Measurements from ENCODE around the gene RAB37. TPM values are rescaled to one million over a fixed set of nuclear protein-coding genes. Genes with fewer than 3 reads are reported as not detected.

The RAB37 gene
- total and polyA plus RNA-seq, 2 of the 13 experiments (the other 11 are each of a cell fraction or from before 2014, with no cell fraction given) = 0.91 to 3.7 TPM

GRCh38 chr17:74775409-74776043 lies 38.5 kb downstream of the RAB37 start (continued):
- TF ChIP-seq ZNF770 (CRISPR knock-in tag; IDR thresholded peaks at IDR 0.05) = no peak
- TF ChIP-seq CREB1 (IDR thresholded peaks at IDR 0.05) = no peak
- TF ChIP-seq CREB1 (CRISPR knock-in tag; IDR thresholded peaks at IDR 0.05) = 0 out of 2 replicates have a peak, but pooled peaks have one; percentile 11
- TF ChIP-seq FIP1L1 (IDR thresholded peaks at IDR 0.05; ENCODE audit: borderline replicate concordance, insufficient read depth, low read depth, low read length) = no peak
- TF ChIP-seq GMEB1 (CRISPR knock-in tag; IDR thresholded peaks at IDR 0.05; ENCODE audit: borderline replicate concordance) = no peak
- TF ChIP-seq IKZF4 (CRISPR knock-in tag; IDR thresholded peaks at IDR 0.05; ENCODE audit: borderline replicate concordance, low read depth, not compliant biosample characterization) = no peak
- TF ChIP-seq SMARCC2 (IDR thresholded peaks at IDR 0.05) = no peak
- no peak for TF ChIP-seq HMG20B (CRISPR knock-in tag; conservative IDR thresholded peaks at IDR 0.05)
- TF ChIP-seq ZNF362 (CRISPR knock-in tag; IDR thresholded peaks at IDR 0.05; ENCODE audit: borderline replicate concordance) = no peak
- no peak for TF ChIP-seq HNF1B (CRISPR knock-in tag; IDR thresholded peaks at IDR 0.05)
- 0 out of 2 replicates have a peak, but pooled peaks have one; percentile 34 for TF ChIP-seq ZKSCAN5 (CRISPR knock-in tag; IDR thresholded peaks at IDR 0.05)
- TF ChIP-seq HOMEZ (CRISPR knock-in tag; IDR thresholded peaks at IDR 0.05; ENCODE audit: low read depth) = no peak
- TF ChIP-seq ZNF605 (CRISPR knock-in tag; IDR thresholded peaks at IDR 0.05) = no peak
- TF ChIP-seq NFIC (IDR thresholded peaks at IDR 0.05; ENCODE audit: low read length) = no peak
- TF ChIP-seq ARID2 (CRISPR knock-in tag; IDR thresholded peaks at IDR 0.05; ENCODE audit: borderline replicate concordance) = 0 out of 2 replicates have a peak, but pooled peaks have one; percentile 22
- no peak for TF ChIP-seq CHCHD3 (CRISPR knock-in tag; IDR thresholded peaks at IDR 0.05)
- TF ChIP-seq KDM1A (CRISPR knock-in tag; IDR thresholded peaks at IDR 0.05) = no peak
- no peak for TF ChIP-seq ZNF281 (CRISPR knock-in tag; IDR thresholded peaks at IDR 0.05; ENCODE audit: borderline replicate concordance)

All from HepG2 (cell line).